ENCODE measurements around the gene BASP1. TPM values are rescaled to one million over a fixed set of nuclear protein-coding genes. Genes with fewer than 3 reads are reported as not detected.
A peak's percentile ranks its signal among the peaks of the same experiment; 100 is the strongest.

The BASP1 gene
- total and polyA plus RNA-seq, 10 of the 15 experiments (the other 5 are each of a cell fraction or from before 2014, with no cell fraction given): 27.3 to 190 (median 102) TPM

DNA sequence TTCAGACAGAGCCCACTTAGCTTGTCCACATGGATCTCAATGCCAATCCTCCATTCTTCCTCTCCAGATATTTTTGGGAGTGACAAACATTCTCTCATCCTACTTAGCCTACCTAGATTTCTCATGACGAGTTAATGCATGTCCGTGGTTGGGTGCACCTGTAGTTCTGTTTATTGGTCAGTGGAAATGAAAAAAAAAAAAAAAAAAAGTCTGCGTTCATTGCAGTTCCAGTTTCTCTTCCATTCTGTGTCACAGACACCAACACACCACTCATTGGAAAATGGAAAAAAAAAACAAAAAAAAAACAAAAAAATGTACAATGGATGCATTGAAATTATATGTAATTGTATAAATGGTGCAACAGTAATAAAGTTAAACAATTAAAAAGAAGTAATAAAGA lies 59.0 kb downstream of the BASP1 start (continued):
- TF ChIP-seq, protein P1, sequence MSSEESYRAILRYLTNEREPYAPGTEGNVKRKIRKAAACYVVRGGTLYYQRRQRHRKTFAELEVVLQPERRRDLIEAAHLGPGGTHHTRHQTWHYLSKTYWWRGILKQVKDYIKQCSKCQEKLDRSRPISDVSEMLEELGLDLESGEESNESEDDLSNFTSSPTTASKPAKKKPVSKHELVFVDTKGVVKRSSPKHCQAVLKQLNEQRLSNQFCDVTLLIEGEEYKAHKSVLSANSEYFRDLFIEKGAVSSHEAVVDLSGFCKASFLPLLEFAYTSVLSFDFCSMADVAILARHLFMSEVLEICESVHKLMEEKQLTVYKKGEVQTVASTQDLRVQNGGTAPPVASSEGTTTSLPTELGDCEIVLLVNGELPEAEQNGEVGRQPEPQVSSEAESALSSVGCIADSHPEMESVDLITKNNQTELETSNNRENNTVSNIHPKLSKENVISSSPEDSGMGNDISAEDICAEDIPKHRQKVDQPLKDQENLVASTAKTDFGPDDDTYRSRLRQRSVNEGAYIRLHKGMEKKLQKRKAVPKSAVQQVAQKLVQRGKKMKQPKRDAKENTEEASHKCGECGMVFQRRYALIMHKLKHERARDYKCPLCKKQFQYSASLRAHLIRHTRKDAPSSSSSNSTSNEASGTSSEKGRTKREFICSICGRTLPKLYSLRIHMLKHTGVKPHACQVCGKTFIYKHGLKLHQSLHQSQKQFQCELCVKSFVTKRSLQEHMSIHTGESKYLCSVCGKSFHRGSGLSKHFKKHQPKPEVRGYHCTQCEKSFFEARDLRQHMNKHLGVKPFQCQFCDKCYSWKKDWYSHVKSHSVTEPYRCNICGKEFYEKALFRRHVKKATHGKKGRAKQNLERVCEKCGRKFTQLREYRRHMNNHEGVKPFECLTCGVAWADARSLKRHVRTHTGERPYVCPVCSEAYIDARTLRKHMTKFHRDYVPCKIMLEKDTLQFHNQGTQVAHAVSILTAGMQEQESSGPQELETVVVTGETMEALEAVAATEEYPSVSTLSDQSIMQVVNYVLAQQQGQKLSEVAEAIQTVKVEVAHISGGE (CRISPR knock-in tag; IDR thresholded peaks at IDR 0.05): no peak
- TF ChIP-seq POLR2AphosphoS5 (IDR thresholded peaks at IDR 0.05; ENCODE audit: low read length) (no peak), YY1 (IDR thresholded peaks at IDR 0.05; ENCODE audit: low read depth, low read length) (no peak), ETV6 (conservative IDR thresholded peaks at IDR 0.05 in 1 of 2, IDR thresholded peaks at IDR 0.05 in 1 of 2; ENCODE audit: borderline replicate concordance in 1 of 2, low read depth in 1 of 2) (peak in 1 of 2 experiments; percentile 60; a peak in 1 of 4 replicates), JUND (IDR thresholded peaks at IDR 0.05; ENCODE audit: low read depth, low read length) (no peak), POLR2AphosphoS2 (IDR thresholded peaks at IDR 0.05; ENCODE audit: low read depth, low read length) (no peak), BRCA1 (IDR thresholded peaks at IDR 0.05; ENCODE audit: low read depth, low read length) (no peak), DPF2 (IDR thresholded peaks at IDR 0.05) (no peak), CHD1 (IDR thresholded peaks at IDR 0.05; ENCODE audit: low read depth, low read length) (no peak), FOS (IDR thresholded peaks at IDR 0.05; ENCODE audit: borderline replicate concordance, extremely low read depth, insufficient read length) (no peak), PML (IDR thresholded peaks at IDR 0.05; ENCODE audit: low read length) (no peak), ZSCAN29 (IDR thresholded peaks at IDR 0.05) (no peak), EED (IDR thresholded peaks at IDR 0.05; ENCODE audit: low read depth) (peak; percentile 54; the same call in 1 of the 2 replicates), EZH2 (IDR thresholded peaks at IDR 0.05; ENCODE audit: borderline replicate concordance, control insufficient read depth, low read depth, low read length) (no peak), GABPA (IDR thresholded peaks at IDR 0.05; ENCODE audit: low read depth) (no peak), HDAC2 (IDR thresholded peaks at IDR 0.05) (no peak), NFYB (IDR thresholded peaks at IDR 0.05; ENCODE audit: insufficient read depth, low read depth, low read length) (no peak), JUNB (IDR thresholded peaks at IDR 0.05) (peak; percentile 91), CEBPB (IDR thresholded peaks at IDR 0.05; ENCODE audit: borderline replicate concordance in 1 of 2, low read depth in 2 of 2, low read length in 2 of 2) (no peak), ZBED1 (IDR thresholded peaks at IDR 0.05; ENCODE audit: borderline replicate concordance) (no peak), NR2C2 (IDR thresholded peaks at IDR 0.05; ENCODE audit: borderline replicate concordance, control insufficient read depth, insufficient read length, low read depth) (no peak), CHD4 (IDR thresholded peaks at IDR 0.05) (no peak), CREM (IDR thresholded peaks at IDR 0.05; ENCODE audit: low read depth) (peak; percentile 51; the same call in 1 of the 2 replicates)
- TF ChIP-seq, protein P2, sequence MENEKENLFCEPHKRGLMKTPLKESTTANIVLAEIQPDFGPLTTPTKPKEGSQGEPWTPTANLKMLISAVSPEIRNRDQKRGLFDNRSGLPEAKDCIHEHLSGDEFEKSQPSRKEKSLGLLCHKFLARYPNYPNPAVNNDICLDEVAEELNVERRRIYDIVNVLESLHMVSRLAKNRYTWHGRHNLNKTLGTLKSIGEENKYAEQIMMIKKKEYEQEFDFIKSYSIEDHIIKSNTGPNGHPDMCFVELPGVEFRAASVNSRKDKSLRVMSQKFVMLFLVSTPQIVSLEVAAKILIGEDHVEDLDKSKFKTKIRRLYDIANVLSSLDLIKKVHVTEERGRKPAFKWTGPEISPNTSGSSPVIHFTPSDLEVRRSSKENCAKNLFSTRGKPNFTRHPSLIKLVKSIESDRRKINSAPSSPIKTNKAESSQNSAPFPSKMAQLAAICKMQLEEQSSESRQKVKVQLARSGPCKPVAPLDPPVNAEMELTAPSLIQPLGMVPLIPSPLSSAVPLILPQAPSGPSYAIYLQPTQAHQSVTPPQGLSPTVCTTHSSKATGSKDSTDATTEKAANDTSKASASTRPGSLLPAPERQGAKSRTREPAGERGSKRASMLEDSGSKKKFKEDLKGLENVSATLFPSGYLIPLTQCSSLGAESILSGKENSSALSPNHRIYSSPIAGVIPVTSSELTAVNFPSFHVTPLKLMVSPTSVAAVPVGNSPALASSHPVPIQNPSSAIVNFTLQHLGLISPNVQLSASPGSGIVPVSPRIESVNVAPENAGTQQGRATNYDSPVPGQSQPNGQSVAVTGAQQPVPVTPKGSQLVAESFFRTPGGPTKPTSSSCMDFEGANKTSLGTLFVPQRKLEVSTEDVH (IDR thresholded peaks at IDR 0.05; ENCODE audit: low read depth, partially characterized antibody): no peak
- TF ChIP-seq, protein P3, sequence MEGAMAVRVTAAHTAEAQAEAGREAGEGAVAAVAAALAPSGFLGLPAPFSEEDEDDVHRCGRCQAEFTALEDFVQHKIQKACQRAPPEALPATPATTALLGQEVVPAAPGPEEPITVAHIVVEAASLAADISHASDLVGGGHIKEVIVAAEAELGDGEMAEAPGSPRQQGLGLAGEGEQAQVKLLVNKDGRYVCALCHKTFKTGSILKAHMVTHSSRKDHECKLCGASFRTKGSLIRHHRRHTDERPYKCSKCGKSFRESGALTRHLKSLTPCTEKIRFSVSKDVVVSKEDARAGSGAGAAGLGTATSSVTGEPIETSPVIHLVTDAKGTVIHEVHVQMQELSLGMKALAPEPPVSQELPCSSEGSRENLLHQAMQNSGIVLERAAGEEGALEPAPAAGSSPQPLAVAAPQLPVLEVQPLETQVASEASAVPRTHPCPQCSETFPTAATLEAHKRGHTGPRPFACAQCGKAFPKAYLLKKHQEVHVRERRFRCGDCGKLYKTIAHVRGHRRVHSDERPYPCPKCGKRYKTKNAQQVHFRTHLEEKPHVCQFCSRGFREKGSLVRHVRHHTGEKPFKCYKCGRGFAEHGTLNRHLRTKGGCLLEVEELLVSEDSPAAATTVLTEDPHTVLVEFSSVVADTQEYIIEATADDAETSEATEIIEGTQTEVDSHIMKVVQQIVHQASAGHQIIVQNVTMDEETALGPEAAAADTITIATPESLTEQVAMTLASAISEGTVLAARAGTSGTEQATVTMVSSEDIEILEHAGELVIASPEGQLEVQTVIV (IDR thresholded peaks at IDR 0.05; ENCODE audit: borderline replicate concordance, partially characterized antibody): no peak
